NOMO-1 treated with dmso at 0.1 percent for 144 hours (cell line): ENCODE measurements around the gene GPAT3.
A peak's percentile ranks its signal among the peaks of the same experiment; 100 is the strongest.
"Not testable (repeated sequence)": the region's sequence is repeated elsewhere in the genome, so short reads cannot be mapped to it uniquely, and the experiment has no call there.

Source experiments
- DNase-seq: peaks from one replicate; lab custom pipeline; 2025; ENCODE audit not compliant: unreplicated experiment; lab: John Stamatoyannopoulos, UW

GPAT3 gene

DNA sequence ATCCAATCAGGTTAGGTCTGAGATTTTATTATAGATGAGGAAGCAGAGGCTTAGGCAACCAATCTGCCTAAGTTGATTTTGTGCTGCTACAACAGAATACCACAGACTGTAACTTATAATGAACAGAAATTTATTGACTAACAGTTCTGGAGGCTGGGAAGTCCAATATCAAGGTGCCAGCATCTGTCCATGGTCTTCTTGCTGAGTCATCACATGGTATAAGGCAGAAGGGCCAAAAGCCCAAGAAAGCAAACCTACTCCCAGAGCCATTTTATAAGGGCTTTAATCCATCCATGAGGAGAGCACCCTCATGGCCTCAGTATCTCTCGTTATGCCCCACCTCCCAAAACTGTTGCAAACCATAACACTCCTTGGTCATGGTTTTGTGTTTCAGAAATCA, 55.8 kb downstream of the GPAT3 start:
- DNase-seq: no peak

DNA sequence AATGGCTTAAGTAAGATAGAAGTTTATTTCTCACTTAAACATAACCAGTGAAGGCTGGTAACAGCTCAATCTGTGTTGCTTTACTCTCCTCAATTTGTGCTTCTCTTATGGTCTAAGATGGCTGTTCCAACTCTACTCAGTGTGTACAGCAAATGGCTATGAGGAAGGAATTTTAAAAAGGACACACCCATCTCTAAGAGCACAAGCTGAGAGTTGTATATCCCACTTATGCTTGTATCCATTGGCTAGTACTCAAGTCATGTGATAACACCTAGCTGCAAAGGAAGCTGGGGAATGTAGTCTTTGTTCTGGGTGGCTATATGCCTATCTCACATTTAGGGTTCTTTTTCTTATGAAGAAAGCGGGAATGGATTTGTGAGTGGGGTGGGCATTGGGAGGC, 63.3 kb downstream of the GPAT3 start:
- no peak for DNase-seq

DNA sequence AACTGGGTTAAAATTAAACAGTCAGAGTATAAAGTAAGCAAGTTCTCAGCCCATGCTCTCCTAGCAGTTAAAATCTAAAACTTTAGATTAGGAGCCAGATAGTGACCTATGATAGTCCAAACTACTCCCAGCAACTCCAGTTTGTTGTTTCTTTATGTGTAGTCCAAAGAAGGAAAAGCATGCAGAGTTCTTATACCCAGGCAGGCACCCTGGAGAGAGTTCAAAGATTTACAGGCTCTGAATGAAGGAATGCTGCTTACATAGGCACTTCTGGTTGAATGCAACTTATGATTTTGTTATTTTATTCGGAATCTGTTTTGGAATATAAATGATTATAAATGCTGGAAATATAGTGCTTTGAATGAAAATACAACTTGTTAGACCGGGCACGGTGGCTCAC, 67.2 kb downstream of the GPAT3 start:
- no peak for DNase-seq

DNA sequence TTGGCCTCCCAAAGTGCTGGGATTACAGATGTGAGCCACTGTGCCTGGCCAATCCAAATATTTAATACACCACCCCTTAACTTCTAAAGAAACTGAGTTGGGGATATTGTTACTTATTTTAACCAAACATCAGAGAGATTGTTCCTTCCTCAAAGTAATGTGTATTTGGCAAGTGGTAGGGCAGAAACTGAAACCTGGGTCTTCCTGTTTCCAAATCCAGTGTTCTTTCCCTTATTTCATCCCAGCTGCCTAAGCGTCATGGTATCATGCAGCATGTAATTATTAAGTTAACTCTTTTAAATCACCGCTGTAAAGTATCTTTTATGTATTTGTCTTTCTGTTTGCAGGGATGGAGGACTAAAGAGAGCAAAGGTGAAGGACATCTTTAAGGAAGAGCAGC, 68.4 kb downstream of the GPAT3 start:
- DNase-seq: no peak

DNA sequence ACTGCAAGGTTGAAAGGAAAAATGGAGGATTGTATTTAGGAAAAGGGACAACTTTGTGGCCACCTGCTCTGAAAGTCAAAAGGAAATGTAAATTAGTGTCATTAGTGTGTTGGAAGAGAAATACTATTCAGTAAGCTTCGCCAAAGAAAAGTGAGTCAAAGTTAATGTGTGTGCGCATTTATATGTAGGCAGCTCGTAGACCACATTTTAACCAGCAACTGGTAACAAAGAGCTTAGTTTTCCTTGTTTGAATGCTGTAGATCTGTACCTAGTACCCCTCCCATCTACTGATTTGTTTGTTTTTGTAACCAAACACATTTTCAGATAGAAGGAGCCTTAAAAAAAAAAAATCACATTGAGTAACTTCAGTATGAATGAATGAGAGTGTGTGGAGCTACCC, 69.3 kb downstream of the GPAT3 start:
- no peak for DNase-seq

DNA sequence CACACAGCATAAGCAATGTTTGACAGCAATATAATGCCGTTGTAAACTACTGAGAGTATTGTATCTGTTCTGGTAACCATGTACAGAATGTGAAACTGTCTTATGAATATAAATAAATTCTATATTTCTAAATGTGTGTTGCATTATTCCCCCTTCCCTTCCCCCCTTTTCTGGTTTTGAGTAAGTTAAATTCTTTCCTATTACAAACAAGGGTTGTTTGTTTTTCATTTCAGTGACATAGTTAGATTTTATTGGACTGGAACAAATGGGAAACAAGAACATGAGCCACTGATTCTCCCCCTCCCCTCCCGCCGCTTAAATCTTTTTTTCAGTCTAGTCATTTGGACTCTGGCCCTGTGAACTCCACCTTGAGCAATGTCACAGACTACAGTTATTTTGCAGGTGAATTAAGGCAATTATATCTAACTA, 69.8 kb downstream of the GPAT3 start:
- DNase-seq: no peak

DNA sequence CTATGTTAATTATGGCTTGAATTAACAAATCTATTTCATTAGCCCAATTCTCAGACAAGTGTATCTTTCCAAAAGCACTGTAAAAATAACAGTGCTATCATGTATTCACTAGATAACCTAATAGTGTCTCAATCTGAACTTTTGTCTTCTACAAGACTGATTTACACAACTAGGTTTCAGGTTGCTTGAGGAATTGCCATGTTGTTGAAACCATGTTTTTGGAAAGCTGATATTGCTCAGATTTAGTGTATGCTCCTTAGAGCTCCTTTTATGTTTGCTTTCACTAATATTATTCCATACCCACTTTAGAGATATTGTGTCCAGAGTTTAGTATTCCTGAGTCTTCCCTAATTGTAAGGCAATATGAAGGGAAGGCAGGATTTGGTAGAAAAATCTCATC, 70.6 kb downstream of the GPAT3 start:
- no peak for DNase-seq

DNA sequence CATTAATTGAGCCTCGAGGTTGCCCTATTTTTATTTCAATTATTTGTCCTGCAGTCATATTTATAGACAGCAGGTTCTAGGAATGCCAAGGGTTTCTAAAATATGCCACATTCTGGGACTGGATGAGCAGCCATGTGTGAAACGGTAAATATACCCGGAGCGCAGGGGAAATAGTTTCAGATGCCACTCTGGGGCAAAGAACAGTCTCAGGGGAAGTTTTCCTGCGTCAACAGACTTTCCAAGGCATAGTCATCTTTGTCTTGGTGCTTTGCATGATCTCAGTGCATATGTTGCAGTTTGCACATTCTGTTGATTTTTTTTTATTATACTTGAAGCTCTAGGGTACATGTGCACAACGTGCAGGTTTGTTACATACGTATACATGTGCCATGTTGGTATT, 71.0 kb downstream of the GPAT3 start:
- DNase-seq: no peak

DNA sequence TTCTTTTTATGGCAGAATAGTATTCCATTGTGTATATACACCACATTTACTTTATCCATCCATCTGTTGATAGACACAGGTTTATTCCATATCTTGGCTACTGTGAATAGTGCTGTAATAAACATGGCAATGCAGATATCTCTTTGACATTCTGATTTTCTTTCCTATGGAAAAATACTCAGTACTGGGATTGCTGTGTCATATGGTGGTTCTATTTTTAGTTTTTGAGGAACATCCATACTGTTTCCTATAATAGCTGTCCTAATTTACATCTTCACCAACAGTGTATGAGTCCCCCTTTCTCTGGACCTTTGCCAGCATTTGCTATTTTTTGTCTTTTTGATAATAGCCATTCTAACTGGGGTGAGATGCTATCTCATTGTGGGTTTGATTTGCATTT, 73.5 kb downstream of the GPAT3 start:
- no peak for DNase-seq

DNA sequence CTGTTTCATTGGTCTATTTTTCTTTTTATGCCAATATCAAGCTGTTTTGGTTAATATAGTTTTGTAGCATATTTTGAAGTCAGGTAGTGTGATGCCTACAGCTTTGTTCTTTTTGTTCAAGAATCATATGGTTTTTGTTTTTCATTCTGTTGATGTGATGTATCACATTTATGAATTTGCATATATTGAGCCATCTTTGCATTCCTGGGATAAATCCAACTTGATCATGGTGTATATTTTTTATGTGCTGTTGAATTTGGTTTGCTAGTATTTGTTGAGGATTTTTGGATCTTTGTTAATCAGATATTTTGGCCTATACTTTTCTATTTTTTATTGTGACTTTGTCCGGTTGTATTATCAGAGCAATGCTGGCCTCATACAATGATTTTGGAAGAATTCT, 74.8 kb downstream of the GPAT3 start:
- no peak for DNase-seq

DNA sequence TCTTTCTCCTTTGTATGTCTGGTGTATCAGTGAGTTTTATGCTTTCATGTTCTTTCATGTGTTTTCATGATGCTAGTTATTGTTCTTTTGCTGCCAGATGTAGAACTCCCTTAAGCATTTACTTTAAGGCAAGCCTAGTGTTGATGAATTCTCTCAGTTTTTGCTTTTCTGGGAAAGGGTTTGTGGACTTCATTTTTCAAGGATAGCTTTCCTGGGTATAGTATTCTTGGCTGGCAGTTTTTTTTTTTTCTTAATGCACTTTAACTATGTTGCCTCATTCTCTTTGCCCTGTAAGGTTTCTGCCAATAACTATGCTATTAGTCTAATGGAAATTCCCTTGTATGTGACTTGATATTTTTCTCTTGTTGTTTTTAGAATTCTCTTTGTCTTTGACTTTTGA, 77.1 kb downstream of the GPAT3 start:
- DNase-seq: no peak

DNA sequence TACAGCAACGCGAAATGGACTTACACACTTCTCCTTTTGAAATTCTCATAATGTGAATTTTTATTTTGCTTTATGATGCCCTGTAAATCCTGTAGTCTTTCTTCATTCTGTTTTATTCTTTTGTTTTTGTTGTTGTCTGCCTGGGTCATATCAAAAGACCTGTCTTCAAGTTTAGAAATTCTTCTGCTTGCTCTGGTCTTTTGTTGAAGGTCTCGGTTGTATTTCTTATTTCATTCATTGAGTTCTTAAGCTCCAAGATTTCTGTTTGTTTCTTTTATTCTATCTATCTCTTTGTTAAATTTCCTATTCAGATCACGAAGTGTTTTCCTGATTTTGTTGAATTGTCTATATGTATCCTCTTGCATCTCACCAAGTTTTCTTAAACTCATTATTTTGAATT, 78.1 kb downstream of the GPAT3 start:
- DNase-seq: no peak

DNA sequence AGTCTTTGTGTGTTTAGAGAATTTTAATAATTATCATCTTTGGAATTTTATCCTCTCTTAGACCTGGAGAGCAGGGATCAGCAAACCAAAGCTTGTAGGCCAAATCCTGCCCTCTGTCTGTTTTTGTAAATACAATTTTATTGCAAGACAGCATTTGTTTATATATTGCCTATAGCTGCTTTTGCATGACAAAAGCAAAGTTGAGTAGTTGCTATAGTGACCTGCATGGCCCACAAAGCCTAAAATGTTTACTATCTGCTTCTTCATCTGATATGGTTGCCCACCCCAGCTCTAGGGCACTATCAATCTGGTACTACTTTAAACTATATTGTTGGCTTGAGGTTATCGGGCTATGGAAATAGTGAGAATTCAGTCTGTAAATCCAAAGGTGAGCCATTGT, 80.3 kb downstream of the GPAT3 start:
- DNase-seq: no peak

DNA sequence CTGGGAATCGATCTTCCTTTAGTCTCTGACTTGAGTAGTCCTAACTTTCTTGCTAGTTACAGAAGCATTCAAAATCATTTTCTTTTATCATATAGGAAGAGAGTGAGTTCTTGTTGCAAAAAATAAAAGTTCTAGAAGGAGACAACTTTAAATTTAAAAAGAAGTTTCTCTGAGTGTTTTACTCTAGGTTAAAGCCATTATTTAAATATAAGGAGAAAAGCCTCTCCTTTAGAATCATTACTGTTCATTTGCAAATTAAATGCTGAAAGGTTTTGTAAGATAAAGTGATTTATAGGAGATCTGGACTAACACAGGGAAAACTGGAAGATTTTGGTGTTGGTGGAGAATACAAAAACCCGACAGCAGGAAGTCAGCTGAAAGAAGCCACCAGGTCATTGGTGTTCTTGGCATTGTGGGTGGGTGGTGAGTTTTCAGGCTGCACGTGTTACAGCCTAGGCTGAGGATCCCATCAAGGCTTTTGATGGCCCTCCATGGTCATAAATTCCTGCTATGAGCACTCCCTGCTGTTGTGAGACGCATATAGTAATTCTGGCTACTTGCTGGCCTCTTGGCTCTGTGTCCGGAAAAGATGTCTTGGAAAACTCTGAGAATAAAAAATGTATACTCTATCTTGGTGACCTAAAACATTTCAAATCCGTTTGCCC, 81.6 kb downstream of the GPAT3 start:
- DNase-seq: no peak

DNA sequence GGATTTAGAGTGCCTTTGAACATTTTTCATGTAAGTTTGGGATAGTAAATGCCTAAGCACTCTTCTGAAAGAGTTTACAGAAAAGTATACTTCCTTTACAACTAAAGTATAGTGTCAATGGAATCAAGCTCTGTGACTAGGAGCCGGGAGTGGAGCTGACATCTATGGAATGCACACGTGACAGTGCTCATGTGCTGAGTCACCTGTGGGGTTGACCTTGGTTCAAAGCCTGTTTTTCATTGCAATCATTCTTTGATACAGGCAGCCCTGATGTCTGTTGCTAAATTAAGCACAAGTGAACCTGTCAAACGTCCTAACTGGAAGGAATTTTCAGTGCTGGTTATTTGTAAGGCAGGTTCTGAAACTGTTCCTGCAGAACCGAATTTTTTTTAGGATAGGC, 82.5 kb downstream of the GPAT3 start:
- DNase-seq: no peak

DNA sequence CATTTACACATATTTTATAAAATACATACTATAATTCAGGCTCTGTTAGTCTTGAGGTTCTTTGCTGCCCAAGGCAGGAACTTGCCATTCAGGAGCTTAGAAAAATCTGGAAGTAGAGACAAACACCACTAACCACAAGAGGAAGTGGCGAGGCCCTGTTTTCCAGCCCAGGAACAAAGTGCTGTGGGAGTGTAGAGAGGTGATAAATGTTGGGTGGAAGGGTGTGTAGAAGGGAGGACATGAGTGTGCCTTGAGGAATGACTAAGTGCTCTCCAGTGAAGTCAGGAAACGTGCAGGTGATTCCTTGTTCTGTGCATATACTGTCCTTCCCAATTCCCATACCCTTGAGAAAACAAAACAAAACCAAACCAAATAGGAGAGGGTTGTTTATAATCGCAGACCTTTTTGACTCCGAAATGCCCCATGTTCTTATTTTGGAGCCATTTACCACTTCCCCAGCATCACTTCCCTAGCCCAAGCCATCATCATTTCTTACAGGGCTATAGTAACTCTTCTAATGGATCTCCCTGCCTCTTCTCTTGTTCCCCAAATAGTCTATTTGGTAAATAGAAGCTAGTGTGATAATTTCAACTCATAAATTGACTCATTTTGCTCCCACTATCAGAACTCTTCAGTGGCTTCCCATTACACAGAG, 83.2 kb downstream of the GPAT3 start:
- peak; percentile 42 for DNase-seq

DNA sequence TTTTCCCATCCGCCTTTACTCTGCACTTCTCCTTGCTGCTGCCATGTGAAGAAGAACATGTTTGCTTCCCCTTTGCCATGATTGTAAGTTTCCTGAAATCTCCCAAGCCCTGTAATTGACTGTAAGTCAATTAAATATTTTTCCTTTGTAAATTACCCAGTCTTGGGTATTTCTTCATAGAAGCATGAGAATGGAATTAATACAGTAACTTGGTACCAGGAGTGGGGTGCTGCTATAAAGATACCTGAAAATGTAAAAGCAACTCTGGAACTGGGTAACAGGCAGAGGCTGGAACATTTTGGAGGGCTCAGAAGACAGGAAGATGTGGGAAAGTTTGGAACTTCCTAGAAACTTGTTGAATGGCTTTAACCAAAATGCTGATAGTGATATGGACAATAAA, 86.2 kb downstream of the GPAT3 start:
- not testable (repeated sequence) for DNase-seq

DNA sequence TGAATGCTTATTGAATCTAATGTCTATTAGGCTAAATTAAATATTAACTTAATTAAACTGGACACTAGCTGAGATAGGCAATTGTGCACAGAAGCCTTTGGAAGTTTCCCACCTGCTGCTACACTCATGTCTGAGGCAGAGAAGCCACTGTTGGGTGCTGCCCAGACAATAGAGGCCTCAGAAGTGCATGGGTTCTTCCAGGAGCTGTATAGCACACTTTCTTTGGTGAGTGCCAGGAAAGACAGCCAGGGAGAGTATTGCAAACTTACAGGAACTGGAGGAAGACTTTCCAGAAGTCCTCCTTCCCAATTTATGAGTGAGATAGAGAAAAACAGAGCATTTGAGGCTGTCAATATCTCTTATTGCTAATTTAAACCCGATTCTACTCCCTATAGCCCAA, 89.9 kb downstream of the GPAT3 start:
- DNase-seq: no peak

DNA sequence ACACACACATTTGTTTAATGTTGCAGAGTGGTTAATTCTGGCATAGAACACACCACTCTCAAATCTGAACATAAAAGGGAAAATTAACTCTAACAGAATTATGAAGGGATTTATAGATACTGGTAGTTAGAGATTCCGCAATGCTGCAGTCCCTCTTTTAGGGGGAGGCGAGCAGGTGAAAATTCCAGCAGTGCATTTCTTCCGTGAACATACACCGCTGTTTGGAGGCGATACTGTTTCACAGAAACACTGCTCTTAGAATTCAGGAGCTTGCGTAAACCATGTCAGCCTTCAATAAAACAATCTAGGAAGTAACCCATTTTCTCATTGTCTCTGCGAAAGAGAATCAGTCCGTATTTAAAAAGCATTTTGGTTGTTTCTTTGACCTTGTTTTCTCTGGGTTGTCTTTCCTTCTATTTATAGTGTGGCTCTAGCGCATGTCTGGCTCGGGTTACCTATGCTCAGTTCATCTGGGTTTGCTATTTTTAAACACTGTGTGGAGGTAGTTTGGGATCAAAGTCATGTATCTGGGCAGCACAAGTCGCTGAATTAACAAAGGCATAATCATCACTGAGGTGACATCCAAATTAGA, 90.4 kb downstream of the GPAT3 start:
- DNase-seq: no peak

DNA sequence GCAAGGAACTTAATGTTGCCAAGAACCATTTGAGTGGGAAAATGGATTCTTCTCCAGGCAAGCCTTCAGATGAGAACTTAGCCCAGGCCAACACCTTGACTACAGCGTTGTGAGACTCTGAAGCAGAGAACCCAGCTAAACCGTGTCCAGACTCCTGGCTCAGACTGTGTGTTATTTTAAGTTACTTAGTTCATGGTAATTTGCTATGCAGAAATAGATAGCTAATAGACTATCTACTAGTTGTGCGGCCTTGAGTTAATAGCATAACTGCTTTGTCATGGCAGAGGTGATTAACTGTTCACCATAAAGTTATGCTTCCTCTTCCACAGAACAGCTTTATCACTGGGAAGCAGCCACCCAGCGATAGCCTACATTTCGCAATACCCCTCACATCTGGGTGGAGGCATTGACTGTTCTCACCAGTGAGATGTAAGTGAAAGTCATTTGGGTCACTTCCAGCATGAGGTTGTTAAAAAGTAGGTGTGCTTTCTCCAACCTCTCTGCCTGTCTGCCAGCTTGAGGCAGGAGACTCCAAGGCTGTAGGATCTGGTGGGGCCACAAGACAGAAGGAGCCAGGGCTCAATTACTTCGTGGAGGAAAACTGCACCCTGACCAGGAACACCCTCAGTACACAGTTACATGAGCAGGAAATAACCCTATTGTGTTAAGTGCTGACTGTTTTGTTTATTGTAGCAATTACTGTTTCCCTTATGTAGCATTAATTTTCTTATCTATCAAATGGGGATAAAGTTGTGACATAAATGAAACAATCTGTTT, 94.2 kb downstream of the GPAT3 start:
- peak; percentile 80 for DNase-seq

DNA sequence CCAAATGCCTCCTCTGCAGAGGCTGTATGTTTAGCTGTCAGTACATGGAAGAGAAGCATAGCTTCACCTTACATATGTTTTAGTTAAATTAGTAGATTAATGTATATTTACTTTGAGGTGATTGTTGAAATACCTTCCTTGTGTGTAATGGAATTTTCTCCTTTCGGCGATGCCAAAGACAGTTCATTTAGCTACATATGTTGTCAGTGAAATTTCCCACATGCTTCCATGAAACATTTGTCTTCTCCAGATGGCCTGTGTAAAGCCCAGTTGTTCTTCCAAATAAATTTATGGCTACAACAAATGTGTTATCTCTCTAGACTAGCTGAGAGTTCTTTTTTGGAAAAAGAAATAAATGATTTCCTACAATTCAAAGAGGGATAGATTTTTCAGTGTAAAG, 95.2 kb downstream of the GPAT3 start:
- no peak for DNase-seq

DNA sequence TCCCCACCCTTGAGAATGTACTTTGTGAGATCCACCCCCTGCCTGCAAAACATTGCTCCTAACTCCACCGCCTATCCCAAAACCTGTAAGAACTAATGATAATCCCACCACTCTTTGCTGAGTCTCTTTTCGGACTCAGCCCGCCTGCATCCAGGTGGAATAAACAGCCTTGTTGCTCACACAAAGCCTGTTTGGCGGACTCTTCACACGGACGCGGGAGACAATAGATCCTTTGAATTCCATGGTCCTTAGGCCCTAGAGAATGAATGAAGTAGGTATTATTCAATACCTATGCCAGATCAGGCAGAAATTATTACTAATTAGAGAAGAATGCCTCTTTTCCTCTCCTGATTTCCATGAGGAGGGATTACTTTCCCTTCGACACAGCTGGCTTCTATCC, 101.0 kb downstream of the GPAT3 start:
- no peak for DNase-seq
